ENCODE data around the gene GPR62.

GPR62 gene

DNA sequence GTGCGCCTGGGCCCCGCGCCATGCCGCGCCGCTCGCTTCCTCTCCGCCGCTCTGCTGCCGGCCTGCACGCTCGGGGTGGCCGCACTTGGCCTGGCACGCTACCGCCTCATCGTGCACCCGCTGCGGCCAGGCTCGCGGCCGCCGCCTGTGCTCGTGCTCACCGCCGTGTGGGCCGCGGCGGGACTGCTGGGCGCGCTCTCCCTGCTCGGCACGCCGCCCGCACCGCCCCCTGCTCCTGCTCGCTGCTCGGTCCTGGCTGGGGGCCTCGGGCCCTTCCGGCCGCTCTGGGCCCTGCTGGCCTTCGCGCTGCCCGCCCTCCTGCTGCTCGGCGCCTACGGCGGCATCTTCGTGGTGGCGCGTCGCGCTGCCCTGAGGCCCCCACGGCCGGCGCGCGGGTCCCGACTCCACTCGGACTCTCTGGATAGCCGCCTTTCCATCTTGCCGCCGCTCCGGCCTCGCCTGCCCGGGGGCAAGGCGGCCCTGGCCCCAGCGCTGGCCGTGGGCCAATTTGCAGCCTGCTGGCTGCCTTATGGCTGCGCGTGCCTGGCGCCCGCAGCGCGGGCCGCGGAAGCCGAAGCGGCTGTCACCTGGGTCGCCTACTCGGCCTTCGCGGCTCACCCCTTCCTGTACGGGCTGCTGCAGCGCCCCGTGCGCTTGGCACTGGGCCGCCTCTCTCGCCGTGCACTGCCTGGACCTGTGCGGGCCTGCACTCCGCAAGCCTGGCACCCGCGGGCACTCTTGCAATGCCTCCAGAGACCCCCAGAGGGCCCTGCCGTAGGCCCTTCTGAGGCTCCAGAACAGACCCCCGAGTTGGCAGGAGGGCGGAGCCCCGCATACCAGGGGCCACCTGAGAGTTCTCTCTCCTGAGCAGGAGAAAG lies 951 bp downstream of the GPR62 start:
- peak; percentile 45 for DNase-seq (ENCODE audit: low read depth)

DNA sequence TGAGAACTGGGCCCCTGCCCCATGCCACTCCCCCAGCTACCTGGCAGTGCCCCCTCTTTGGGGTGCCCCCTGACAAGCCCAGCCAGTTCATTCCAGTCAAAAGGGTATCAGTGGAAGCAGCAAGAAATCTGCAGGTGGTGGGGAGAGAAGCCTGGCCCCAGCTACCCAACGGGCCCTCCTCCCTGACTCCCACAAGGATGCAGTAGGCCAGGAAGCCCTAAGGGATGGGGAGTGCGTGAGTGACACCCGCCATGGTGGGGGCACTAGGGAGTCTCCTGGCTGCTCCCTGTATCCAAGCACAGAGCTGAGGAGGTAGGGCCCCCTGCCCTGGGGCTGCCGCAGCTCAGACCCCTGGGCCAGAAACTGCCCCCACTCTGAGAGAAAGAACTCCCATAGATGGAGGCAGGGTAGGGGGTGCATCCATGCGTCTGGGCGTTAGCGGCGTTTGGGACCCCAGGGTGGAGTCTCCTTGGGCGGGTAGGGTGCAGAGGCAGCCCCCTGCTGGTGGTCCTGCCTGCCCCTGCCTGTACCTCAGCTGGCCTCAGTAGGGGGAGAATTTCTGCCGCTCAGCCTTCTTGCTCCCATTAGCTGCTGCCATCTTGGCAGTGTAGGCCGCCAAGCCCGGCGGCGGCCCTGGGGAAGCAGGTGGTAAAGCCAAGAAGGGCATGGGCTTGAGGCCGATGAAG lies 2.5 kb downstream of the GPR62 start:
- DNase-seq (ENCODE audit: low read depth): no peak

GRCh38 chr3:51958603-51959521 lies 3.7 kb downstream of the GPR62 start:
- no peak for DNase-seq (ENCODE audit: low read depth)

- DNase-seq (ENCODE audit: low read depth): no peak
These were observed 4.5 kb downstream of the GPR62 start for GRCh38 chr3:51959651-51960050.

GRCh38 chr3:51960386-51960785 lies 5.2 kb downstream of the GPR62 start:
- no peak for DNase-seq (ENCODE audit: low read depth)

DNA sequence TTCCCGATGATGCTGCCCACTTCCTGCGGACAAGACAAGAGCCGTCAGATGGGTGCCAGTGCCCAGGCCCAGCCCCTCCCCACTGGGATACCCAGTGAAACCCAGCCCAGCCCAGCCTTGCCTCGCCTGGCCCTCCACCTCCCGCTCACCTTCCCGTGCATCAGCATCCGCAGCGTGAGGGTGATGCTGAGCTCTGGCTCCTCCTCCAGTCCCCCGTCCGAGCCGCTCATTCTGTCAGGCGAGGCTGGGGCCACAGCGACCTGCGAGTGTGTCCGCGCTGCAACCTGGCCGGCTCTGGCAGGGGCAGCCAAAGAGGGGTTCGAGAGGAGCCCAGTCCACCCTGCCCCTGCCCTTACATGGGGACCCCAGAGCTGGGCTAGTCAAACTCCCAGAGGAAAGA lies 5.8 kb downstream of the GPR62 start:
- DNase-seq (ENCODE audit: low read depth): no peak

DNA sequence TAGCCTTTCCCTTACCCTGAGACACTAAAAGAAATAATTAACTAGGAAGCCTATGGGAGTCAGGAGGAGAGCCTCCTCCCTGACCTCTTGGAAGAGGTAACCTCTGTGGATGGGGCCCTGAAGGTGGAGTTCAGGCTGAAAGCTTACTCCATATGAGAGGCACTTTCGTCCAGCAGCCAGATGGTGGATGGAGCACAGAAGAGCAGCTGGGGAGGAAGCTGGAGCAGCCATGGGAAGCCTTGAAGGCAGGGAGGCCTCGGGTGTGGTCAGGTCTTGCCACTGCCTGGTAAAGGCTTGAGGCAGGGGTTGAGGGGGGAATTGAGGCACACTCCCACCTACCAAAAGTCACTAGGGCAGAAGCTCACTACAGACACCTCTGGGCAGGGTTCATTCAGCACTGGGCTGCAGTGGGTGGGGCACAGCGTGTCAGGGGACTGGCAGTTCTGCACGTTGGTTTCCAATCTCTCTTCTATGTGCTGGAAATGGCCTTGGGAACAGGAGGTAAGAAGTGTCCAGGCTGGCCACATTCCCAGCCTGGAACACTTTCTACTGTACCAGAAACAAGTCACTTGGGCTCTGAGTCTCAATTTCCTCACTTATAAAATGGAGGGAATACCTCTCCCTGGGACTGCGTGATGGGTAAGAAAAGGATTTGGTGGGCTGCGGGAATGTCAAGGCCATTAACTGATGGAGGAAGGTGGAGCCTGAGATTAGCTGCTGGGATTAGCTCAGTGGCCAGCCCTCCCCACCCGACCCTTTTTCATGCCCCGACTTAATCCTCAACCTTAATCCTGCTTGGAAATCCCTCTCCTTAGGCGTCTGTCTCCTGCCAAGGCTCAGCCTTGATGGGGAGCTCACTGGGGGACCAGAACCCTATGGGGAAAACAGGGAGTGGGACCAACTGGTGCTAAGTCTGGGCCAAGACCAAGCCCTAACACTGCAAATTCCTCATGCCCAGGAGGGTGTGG lies 6.7 kb downstream of the GPR62 start:
- no peak for DNase-seq (ENCODE audit: low read depth)

GRCh38 chr3:51962854-51963530 lies 7.8 kb downstream of the GPR62 start:
- DNase-seq (ENCODE audit: low read depth): no peak

- DNase-seq (ENCODE audit: low read depth): no peak
These were observed 8.8 kb downstream of the GPR62 start for GRCh38 chr3:51963951-51964451.

DNA sequence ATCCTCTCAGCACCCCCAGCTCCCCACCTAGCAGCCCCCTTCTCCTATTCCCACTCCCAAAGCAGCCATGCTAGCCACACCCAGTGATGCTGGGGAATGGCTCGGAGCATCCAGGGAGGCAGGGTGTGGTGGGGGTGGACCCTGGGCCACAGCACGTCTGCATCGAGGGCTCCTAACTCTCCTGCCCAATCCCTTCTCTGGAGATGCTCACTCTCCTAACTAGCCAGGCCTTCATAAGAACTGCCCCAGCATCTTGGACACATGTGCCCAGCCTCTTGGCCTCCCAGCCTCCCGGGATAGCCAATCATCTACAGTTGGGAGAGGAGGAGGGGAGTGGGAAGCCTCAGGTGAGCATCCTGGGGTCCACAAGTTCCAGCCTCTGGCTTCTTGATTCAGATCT lies 9.3 kb downstream of the GPR62 start:
- no peak for DNase-seq (ENCODE audit: low read depth)

GRCh38 chr3:51966016-51966415 lies 10.8 kb downstream of the GPR62 start:
- DNase-seq (ENCODE audit: low read depth): no peak

DNA sequence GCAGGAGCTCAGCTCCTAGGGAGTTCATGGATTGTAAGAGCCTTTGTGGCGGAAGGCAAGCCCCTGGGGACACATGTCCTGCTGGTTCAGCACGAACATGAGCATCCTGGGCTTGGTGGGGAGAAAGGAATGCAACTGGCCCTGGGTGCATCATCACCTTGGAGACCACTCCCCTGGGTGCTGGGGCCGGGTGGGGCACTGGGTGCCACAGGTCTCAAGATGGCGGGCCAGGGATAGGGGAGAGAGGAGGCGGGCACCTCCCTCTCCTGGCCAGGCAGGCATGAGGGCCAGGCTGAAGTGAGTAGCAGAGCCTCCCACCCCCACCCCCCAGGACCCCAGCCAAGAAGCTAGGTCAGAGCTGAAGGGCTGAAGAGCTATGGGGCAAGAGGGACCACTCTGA lies 11.3 kb downstream of the GPR62 start:
- DNase-seq (ENCODE audit: low read depth): no peak

DNA sequence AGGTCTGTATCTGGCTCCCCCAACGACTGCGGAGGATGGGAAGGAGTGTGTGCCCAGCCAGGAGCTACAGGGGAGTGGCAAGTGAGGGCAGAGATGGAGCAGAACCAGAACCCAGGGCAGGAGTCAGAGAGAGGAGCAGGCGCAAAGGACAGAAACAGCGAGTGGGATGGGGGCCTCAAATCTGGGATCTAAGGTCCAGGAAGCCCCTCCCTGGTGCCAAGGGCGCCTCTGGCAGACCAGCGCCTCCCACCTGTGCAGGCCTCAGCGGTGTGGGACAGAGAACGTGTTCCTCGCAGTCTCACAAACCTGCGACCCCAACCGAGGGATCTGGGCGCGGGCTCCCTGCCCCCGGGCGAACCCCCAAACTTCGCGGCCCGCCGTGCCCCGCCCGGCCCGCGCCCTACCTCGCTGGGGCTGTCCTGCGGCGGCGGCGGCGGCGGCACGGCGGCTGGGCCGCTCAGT lies 11.8 kb downstream of the GPR62 start:
- DNase-seq (ENCODE audit: low read depth): no peak

GRCh38 chr3:51967384-51968169 lies 12.4 kb downstream of the GPR62 start, which contains the start of gene PCBP4:
Gene PCBP4, minus strand, starts transcription at chr3:51967454. Its CDS starts 6,214 bp downstream, at chr3:51961240.
- DNase-seq (ENCODE audit: low read depth): peak; percentile 18

DNA sequence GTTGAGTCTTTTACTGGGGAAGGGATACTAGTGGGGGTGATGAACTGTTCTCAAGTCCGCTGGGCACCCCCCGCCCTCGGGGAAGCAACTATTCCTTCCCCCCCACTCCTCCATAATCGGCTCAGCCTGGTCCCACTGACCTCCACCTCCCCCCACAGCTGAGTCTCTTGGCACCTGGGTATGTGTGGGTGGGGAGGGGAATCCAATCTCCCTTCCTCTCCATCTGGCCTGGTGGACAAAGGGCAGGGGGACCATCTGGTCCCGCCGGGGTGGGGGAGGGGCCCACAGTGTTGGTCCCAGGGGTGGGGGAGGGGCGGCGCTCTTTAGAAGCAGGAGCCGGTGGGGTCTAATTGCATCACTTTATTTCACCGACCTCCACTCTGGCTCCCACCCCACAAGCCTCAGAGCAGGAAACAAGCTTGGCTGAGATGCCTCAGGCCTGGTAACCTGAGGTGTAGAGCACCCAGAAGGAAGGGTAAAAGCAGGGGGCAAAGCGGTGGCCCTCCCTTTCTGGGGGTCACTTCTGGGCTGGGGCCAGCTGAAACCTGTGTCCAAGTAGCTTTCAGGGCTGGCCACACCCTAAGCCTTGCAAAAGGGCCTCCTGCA lies 13.1 kb downstream of the GPR62 start:
- DNase-seq (ENCODE audit: low read depth): peak; percentile 20

GRCh38 chr3:51968883-51969678 lies 13.9 kb downstream of the GPR62 start:
- DNase-seq (ENCODE audit: low read depth): no peak

DNA sequence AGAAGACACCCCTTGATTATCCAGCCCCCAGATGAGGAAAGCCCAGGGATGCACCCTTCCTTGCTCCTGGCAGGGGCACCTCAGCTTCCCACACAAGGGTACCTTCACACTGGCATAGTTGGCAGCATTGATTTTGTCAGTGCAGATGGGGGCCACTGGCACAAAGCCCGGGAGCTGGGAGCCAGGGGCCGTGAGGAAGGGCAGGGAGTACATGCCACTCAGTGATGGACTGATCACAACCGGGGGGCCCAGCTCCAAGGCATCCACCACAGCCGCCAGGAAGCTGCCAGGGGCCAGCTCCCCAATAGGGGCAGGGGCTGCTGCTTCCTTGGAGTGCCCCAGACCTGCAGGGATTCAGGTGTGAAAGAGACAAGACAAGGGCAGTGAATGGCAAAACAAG lies 14.7 kb downstream of the GPR62 start:
- no peak for DNase-seq (ENCODE audit: low read depth)

Measured in amniotic epithelial cell (primary cell).